Measurements from ENCODE around the gene ARHGAP4.
A peak's percentile ranks its signal among the peaks of the same experiment; 100 is the strongest.

GRCh38 chrX:153944140-153944799, 18.2 kb upstream of the ARHGAP4 start, which contains the start of gene RENBP:
- TF ChIP-seq CTCF (IDR thresholded peaks at IDR 0.05) (no peak), POLR2A (IDR thresholded peaks at IDR 0.05) (peak in 1 of 2 donors; percentile 18), EP300 (IDR thresholded peaks at IDR 0.05) (peak in 1 of 2 donors; percentile 34)

All from tibial nerve (tissue), 4 donors.